ENCODE measurements around the gene RAPGEF2.
"Not testable (repeated sequence)": the region's sequence is repeated elsewhere in the genome, so short reads cannot be mapped to it uniquely, and the experiment has no call there.

RAPGEF2 gene

GRCh38 chr4:159101988-159102621 is 774 bp upstream of the RAPGEF2 start:
- DNase-seq = no peak

GRCh38 chr4:159103384-159103990 is 608 bp downstream of the RAPGEF2 start:
- peak; percentile 34 for DNase-seq

GRCh38 chr4:159104694-159105414 is 2.0 kb downstream of the RAPGEF2 start:
- peak; percentile 10 for DNase-seq

- DNase-seq = no peak
Observed at GRCh38 chr4:159105761-159106243, 2.9 kb downstream of the RAPGEF2 start.

- no peak for DNase-seq
Observed at GRCh38 chr4:159106636-159107035, 3.8 kb downstream of the RAPGEF2 start.

GRCh38 chr4:159107203-159107925 is 4.5 kb downstream of the RAPGEF2 start:
- DNase-seq = no peak

- DNase-seq = no peak
Observed at GRCh38 chr4:159108124-159108523, 5.2 kb downstream of the RAPGEF2 start.

GRCh38 chr4:159110961-159111360 is 8.1 kb downstream of the RAPGEF2 start:
- no peak for DNase-seq

GRCh38 chr4:159111416-159111815 is 8.5 kb downstream of the RAPGEF2 start:
- no peak for DNase-seq

GRCh38 chr4:159113366-159113765 is 10.5 kb downstream of the RAPGEF2 start:
- not testable (repeated sequence) for DNase-seq

GRCh38 chr4:159116098-159116497 is 13.2 kb downstream of the RAPGEF2 start:
- not testable (repeated sequence) for DNase-seq

- not testable (repeated sequence) for DNase-seq
Observed at GRCh38 chr4:159116693-159117092, 13.8 kb downstream of the RAPGEF2 start.

GRCh38 chr4:159117564-159117963 is 14.7 kb downstream of the RAPGEF2 start:
- DNase-seq = no peak

GRCh38 chr4:159117968-159118367 is 15.1 kb downstream of the RAPGEF2 start:
- DNase-seq = no peak

- no peak for DNase-seq
Observed at GRCh38 chr4:159121371-159121770, 18.5 kb downstream of the RAPGEF2 start.

- DNase-seq = no peak
Observed at GRCh38 chr4:159126716-159127115, 23.8 kb downstream of the RAPGEF2 start.

- DNase-seq = no peak
Observed at GRCh38 chr4:159127745-159128518, 25.1 kb downstream of the RAPGEF2 start.

GRCh38 chr4:159129814-159130550 is 27.1 kb downstream of the RAPGEF2 start:
- no peak for DNase-seq

- DNase-seq = no peak
Observed at GRCh38 chr4:159131564-159131963, 28.7 kb downstream of the RAPGEF2 start.

- no peak for DNase-seq
Observed at GRCh38 chr4:159134429-159134828, 31.6 kb downstream of the RAPGEF2 start.

GRCh38 chr4:159137176-159137575 is 34.3 kb downstream of the RAPGEF2 start:
- DNase-seq = peak; percentile 82

GRCh38 chr4:159138436-159138835 is 35.6 kb downstream of the RAPGEF2 start:
- no peak for DNase-seq

Data from NCI-H510A treated with DMSO at 0.1 percent for 48 hours (cell line).